ENCODE measurements around the gene ERG28.
A peak's percentile ranks its signal among the peaks of the same experiment; 100 is the strongest.

The ERG28 gene, protein sequence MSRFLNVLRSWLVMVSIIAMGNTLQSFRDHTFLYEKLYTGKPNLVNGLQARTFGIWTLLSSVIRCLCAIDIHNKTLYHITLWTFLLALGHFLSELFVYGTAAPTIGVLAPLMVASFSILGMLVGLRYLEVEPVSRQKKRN

DNA sequence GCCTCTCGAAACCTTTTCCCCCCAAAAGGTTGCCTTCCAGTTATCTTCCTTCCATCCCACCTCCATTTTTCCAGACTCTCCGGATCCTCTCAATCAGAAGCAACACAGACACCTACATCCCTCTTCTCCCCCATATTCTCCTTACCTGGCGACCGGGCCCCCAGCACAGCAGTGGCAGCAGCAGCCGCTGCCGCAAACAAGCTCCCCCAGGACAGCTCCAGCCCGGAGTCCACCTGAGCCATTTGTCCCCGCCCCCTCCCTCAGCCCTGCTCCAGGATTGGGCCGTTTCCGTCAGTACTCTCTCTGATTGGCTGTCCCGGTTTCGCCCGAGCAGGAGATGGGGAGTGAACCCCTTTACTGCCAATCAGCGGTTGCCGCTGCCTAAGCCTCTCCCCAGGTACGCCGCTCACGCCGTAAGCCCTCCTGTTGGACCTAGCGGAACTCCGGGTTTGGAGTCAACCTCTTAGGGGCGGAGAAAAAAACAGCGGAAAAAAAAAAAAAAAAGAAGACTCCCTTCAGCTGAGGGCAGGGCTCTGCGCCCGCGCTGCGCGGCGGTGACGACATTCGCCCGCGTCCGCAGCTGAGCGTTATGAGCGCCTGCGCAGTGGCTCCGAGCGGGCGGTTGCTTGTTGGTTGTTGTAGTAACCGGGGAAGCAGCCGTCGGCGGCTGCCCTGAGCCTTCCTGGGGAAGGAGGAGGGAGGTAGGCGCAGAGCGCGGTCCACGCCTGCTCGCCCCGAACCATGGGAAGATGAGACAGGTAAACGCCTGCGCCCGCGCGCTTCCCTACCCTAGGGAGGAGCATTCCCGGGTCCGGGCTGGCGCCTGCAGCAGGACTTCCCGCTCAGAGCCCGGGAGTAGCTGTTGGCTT, at the start of gene ERG28, which contains the start of gene TTLL5:
TSS of gene ERG28 (minus strand) at position 247 of the 869 bp plus-strand sequence. CDS start 3,374 bp downstream, outside the sequence.
TSS of gene TTLL5 (plus strand) at position 617 of the 869 bp plus-strand sequence. CDS start 1,904 bp downstream, outside the sequence.
- peak within 1 kb of the TSS; percentile 92 for H3K4me3 ChIP-seq (ENCODE audit: low read depth, low read length)
- TF ChIP-seq, protein P1, sequence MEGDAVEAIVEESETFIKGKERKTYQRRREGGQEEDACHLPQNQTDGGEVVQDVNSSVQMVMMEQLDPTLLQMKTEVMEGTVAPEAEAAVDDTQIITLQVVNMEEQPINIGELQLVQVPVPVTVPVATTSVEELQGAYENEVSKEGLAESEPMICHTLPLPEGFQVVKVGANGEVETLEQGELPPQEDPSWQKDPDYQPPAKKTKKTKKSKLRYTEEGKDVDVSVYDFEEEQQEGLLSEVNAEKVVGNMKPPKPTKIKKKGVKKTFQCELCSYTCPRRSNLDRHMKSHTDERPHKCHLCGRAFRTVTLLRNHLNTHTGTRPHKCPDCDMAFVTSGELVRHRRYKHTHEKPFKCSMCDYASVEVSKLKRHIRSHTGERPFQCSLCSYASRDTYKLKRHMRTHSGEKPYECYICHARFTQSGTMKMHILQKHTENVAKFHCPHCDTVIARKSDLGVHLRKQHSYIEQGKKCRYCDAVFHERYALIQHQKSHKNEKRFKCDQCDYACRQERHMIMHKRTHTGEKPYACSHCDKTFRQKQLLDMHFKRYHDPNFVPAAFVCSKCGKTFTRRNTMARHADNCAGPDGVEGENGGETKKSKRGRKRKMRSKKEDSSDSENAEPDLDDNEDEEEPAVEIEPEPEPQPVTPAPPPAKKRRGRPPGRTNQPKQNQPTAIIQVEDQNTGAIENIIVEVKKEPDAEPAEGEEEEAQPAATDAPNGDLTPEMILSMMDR (IDR thresholded peaks at IDR 0.05; ENCODE audit: low read depth, low read length): no peak

DNA sequence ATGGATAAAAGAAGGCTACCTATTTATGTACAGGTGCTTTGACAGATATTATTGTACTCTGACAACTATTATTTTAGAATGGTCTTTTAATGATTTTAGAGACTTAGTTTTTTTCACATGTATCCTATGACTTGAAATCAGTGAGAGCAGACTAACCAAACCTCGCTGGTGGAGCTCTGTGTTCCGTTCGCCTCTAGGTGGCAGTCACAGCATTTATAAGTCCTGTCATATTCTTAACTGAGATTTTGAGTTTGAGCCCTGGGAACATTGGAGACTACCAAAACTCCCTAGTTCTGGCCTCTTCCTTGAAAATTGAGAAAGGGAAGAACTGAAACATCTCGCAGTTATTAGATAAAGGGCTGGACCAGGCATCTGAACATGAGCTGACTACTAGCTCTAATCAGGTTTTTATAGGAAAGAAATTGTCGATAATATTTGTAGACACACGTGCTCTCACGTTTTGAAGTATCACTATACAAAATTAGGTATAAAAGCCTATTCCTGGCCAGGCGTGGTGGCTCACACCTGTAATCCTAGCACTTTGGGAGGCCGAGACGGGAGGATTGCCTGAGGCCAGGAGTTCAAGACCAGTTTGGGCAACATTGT, 48.6 kb upstream of the ERG28 start:
- H3K4me3 ChIP-seq (ENCODE audit: low read depth, low read length): no peak overlapping the region
- TF ChIP-seq, protein P1 (IDR thresholded peaks at IDR 0.05; ENCODE audit: low read depth, low read length): peak; percentile 70

DNA sequence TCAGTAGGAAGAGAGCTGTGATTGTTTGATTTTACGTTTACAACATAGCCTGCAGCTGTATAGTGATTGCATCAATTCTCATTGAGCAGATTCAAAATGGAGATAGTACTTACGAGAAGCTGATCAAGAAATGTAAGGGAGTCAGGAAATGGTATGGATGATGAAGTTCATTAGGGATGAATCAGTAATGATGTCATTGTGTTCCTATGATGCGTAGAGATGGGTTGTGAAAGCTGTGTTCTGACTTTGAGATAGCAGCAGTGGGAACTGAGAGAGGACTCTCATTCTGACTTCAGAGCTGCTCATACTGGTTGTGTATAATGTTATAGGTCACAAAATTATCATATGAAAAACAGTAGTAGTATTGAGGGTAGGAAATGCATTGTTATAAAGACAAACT, 44.3 kb upstream of the ERG28 start:
- no peak overlapping the region for H3K4me3 ChIP-seq (ENCODE audit: low read depth, low read length)
- TF ChIP-seq, protein P1 (IDR thresholded peaks at IDR 0.05; ENCODE audit: low read depth, low read length): no peak

DNA sequence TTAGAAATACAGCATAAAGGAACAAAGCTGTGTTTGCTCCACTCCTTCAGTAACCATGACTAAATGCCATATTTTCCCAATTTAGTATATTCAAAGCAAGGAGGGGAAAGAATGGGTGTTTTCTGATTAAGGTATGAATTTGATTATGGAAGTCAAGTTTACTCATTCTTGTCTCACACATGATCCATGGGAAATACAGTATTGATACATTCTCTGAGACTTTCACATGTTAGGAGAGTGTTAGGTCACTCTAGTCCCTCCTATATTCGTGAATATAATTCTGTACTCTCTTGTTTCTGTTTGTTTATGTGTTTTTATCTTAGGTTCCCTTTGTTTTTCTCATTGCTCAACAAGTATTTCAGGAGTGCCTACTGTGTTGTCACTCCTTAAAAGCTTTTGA, 42.8 kb upstream of the ERG28 start:
- TF ChIP-seq, protein P1 (IDR thresholded peaks at IDR 0.05; ENCODE audit: low read depth, low read length): no peak
- no peak overlapping the region for H3K4me3 ChIP-seq (ENCODE audit: low read depth, low read length)

DNA sequence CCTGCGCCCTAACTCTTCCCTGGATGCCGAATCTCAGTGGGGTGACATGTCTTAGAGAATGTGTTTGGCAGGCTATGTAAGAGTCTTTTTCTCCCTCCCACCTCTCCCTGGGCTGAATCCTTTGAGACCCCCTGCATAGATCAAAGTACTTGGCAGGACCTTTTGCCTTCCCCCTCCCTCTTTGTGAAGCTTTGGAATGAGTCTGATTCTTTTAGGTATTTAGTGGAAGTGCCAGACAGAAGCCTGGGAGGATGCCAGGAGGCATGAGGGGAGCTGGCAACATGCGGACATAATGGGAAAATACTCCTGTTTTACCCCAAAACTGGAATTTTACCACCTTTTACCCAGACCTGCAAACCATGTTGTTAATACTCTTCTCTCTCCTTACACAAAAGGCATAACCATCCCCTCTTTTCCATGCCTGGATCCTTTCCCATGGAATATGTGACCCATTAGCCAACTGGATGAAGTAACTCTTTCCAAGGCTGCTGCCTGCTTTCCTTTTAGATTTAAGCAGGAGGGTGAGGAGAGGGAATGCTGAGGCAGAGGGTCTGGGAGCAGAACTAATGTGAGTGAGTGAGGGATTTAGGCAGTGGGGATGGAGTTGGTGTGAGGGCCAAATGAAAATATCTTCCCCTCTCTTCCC, 42.1 kb upstream of the ERG28 start:
- no peak overlapping the region for H3K4me3 ChIP-seq (ENCODE audit: low read depth, low read length)
- TF ChIP-seq, protein P1 (IDR thresholded peaks at IDR 0.05; ENCODE audit: low read depth, low read length): no peak

DNA sequence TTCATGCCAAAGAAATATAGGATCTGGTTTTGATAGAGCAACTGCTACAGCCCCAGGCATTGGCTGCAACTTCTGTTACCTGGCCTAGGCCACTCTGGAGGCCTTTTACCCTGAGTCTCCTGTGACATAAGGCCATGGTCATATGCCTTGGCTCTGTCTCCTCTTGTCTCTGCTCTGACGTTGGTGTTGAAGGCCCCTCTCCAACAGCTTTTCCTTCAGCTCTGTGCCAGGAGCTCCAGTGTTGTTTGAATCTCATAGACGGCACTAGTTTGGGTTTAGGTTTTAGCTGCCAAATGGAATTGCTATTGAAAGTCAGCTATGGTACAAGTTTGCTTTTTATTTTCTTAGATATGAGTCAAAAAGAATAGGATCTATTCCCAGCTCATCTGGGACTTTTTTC, 41.4 kb upstream of the ERG28 start:
- TF ChIP-seq, protein P1 (IDR thresholded peaks at IDR 0.05; ENCODE audit: low read depth, low read length): no peak
- no peak overlapping the region for H3K4me3 ChIP-seq (ENCODE audit: low read depth, low read length)
